H9 (cell line): ENCODE measurements around the gene METTL22. TPM values are rescaled to one million over a fixed set of nuclear protein-coding genes. Genes with fewer than 3 reads are reported as not detected.

ENCODE experiments used
- DNase-seq: peaks from one replicate; pipeline ENCODE4 v3.0.0-alpha.2; 2017
- H2AFZ ChIP-seq: one replicate; pipeline ENCODE4 v1.6.1; 2013; ENCODE audit warnings: mild to moderate bottlenecking, low read length, control low read depth, moderate library complexity
- H2AK5ac ChIP-seq: 2 replicates; pipeline ENCODE4 v1.6.1; 2013; ENCODE audit warnings: low read length, control low read depth, mixed read lengths; ENCODE audit not compliant: insufficient read length
- H2BK120ac ChIP-seq: one replicate; pipeline ENCODE4 v1.6.1; 2013; ENCODE audit warnings: low read depth, mild to moderate bottlenecking, low read length, control low read depth, inconsistent platforms; ENCODE audit not compliant: poor library complexity, severe bottlenecking
- H2BK12ac ChIP-seq: 2 replicates; pipeline ENCODE4 v1.6.1; 2013; ENCODE audit warnings: low read length, control low read depth, mixed read lengths, low read depth; ENCODE audit not compliant: insufficient read length
- H2BK15ac ChIP-seq: 2 replicates; pipeline ENCODE4 v1.6.1; 2013; ENCODE audit warnings: low read depth, low read length, control low read depth
- H2BK20ac ChIP-seq: one replicate; pipeline ENCODE4 v1.6.1; 2013; ENCODE audit warnings: low read depth, mild to moderate bottlenecking, low read length, control low read depth, inconsistent platforms; ENCODE audit not compliant: poor library complexity, severe bottlenecking
- H2BK5ac ChIP-seq: 2 replicates; pipeline ENCODE4 v1.6.1; 2013; ENCODE audit warnings: low read length, control low read depth, mixed read lengths; ENCODE audit not compliant: insufficient read length
- H3K14ac ChIP-seq: 2 replicates; pipeline ENCODE4 v1.6.1; 2013; ENCODE audit warnings: low read length, control low read depth; ENCODE audit not compliant: insufficient read depth
- H3K18ac ChIP-seq: 2 replicates; pipeline ENCODE4 v1.6.1; 2013; ENCODE audit warnings: low read depth, mild to moderate bottlenecking, mixed read lengths, low read length, control low read depth; ENCODE audit not compliant: insufficient read length
- H3K23ac ChIP-seq: 2 replicates; pipeline ENCODE4 v1.6.1; 2013; ENCODE audit warnings: low read length, control low read depth, mixed read lengths, low read depth; ENCODE audit not compliant: insufficient read length
- H3K23me2 ChIP-seq: 2 replicates; pipeline ENCODE4 v1.6.1; 2013; ENCODE audit warnings: low read depth, mild to moderate bottlenecking, mixed read lengths, low read length, control low read depth; ENCODE audit not compliant: insufficient read length, poor library complexity, severe bottlenecking
- H3K27ac ChIP-seq: 2 replicates; pipeline ENCODE4 v1.5.1; 2013; ENCODE audit warnings: low read length, control low read depth, mixed read lengths, low read depth; ENCODE audit not compliant: insufficient read length
- H3K27me3 ChIP-seq: 2 replicates; pipeline ENCODE4 v1.6.1; 2013; ENCODE audit warnings: low read length, control low read depth, inconsistent platforms; ENCODE audit not compliant: insufficient read depth
- H3K4ac ChIP-seq: 2 replicates; pipeline ENCODE4 v1.6.1; 2013; ENCODE audit warnings: low read depth, mild to moderate bottlenecking, control low read depth, inconsistent platforms, low read length, moderate library complexity
- H3K4me1 ChIP-seq: 2 replicates; pipeline ENCODE4 v1.6.1; 2013; ENCODE audit warnings: low read length, control low read depth, inconsistent platforms; ENCODE audit not compliant: insufficient read depth
- H3K4me2 ChIP-seq: 2 replicates; pipeline ENCODE4 v1.6.1; 2013; ENCODE audit warnings: low read length, control low read depth, mixed read lengths; ENCODE audit not compliant: insufficient read length, insufficient read depth
- H3K56ac ChIP-seq: 2 replicates; pipeline ENCODE4 v1.6.1; 2013; ENCODE audit warnings: low read depth, mild to moderate bottlenecking, mixed read lengths, low read length, control low read depth; ENCODE audit not compliant: insufficient read length
- H3K79me1 ChIP-seq: 2 replicates; pipeline ENCODE4 v1.6.1; 2013; ENCODE audit warnings: low read depth, mild to moderate bottlenecking, moderate library complexity, low read length, control low read depth, inconsistent platforms; ENCODE audit not compliant: insufficient read depth, poor library complexity, severe bottlenecking
- H3K79me2 ChIP-seq: 2 replicates; pipeline ENCODE4 v1.6.1; 2013; ENCODE audit warnings: low read length, control low read depth, inconsistent platforms; ENCODE audit not compliant: insufficient read depth
- H3K9ac ChIP-seq: 2 replicates; pipeline ENCODE4 v1.6.1; 2013; ENCODE audit warnings: low read length, control low read depth, mixed read lengths; ENCODE audit not compliant: insufficient read length; ENCODE audit errors: extremely low read depth
- H3K9me3 ChIP-seq: one replicate; pipeline ENCODE4 v1.6.1; 2013; ENCODE audit warnings: low read depth, low read length, inconsistent platforms; ENCODE audit not compliant: control insufficient read depth
- H3T11ph ChIP-seq: one replicate; pipeline ENCODE4 v1.6.1; 2013; ENCODE audit warnings: mild to moderate bottlenecking, low read length, control low read depth, inconsistent platforms
- H4K20me1 ChIP-seq: one replicate; pipeline ENCODE4 v1.6.1; 2013; ENCODE audit not compliant: control insufficient read depth, insufficient read length, insufficient read depth
- H4K5ac ChIP-seq: 2 replicates; pipeline ENCODE4 v1.6.1; 2013; ENCODE audit warnings: low read depth, mild to moderate bottlenecking, mixed read lengths, low read length, control low read depth; ENCODE audit not compliant: insufficient read length
- H4K8ac ChIP-seq: replicated peaks from 2 replicates; pipeline ENCODE4 v1.6.1; 2013; ENCODE audit warnings: low read length, control low read depth, mixed read lengths, low read depth; ENCODE audit not compliant: insufficient read length
- H4K91ac ChIP-seq: 2 replicates; pipeline ENCODE4 v1.6.1; 2013; ENCODE audit warnings: low read depth, mild to moderate bottlenecking, moderate library complexity, mixed read lengths, low read length, control low read depth; ENCODE audit not compliant: insufficient read length
- H3K27ac Mint-ChIP-seq, 3 experiments: 2 replicates in 2 of 3; 3 replicates in 1 of 3; pipeline ENCODE4 v1.8.0; 2020 to 2021; ENCODE audit warnings: mixed read lengths in 3 of 3, mild to moderate bottlenecking in 1 of 3, moderate library complexity in 1 of 3
- H3K27me3 Mint-ChIP-seq: 2 replicates; pipeline ENCODE4 v1.8.0; 2021; ENCODE audit warnings: low read depth, mild to moderate bottlenecking, moderate library complexity, mixed read lengths
- H3K36me3 Mint-ChIP-seq, 3 experiments: 2 replicates in 2 of 3; 3 replicates in 1 of 3; pipeline ENCODE4 v1.8.0; 2020 to 2021; ENCODE audit warnings: low read depth in 3 of 3, mixed read lengths in 3 of 3; ENCODE audit not compliant: insufficient read depth in 1 of 3
- H3K4me1 Mint-ChIP-seq, 2 experiments: 2 replicates each; pipeline ENCODE4 v1.8.0; 2020; ENCODE audit warnings: mixed read lengths in 2 of 2
- H3K4me3 Mint-ChIP-seq, 2 experiments: 2 replicates in 1 of 2; 3 replicates in 1 of 2; pipeline ENCODE4 v1.8.0; 2020 to 2021; ENCODE audit warnings: mild to moderate bottlenecking in 2 of 2, mixed read lengths in 2 of 2, moderate library complexity in 1 of 2
- H3K9me3 Mint-ChIP-seq, 2 experiments: 2 replicates in 1 of 2; 3 replicates in 1 of 2; pipeline ENCODE4 v1.8.0; 2020; ENCODE audit warnings: mild to moderate bottlenecking in 2 of 2, mixed read lengths in 2 of 2, moderate library complexity in 1 of 2
- WGBS: extraction: QIAGEN DNeasy Blood & Tissue Kit; methylation state at CpG from one replicate; pipeline ENCODE4 v1.1.7; 2013; ENCODE audit warnings: missing lambda C conversion rate, low lambda C conversion rate, mixed read lengths; ENCODE audit not compliant: insufficient read length; ENCODE audit errors: extremely low coverage; 5-methylcytosine and 5-hydroxymethylcytosine counted together
- total RNA-seq: library from RNA; stranded (reverse); gene quantifications from 2 replicates; pipeline ENCODE4 v1.2.1, GENCODE V29; 2021
- TF ChIP-seq, protein P1 (sequence below): fragments of 200-600 bp; sonication (generic); conservative IDR thresholded peaks from 3 replicates; pipeline ENCODE4 v1.8.0; 2021; ENCODE audit warnings: antibody characterized with exemption, mild to moderate bottlenecking

Gene METTL22
- total RNA-seq, 1 experiment from 2014 or later: 51.9 TPM

DNA sequence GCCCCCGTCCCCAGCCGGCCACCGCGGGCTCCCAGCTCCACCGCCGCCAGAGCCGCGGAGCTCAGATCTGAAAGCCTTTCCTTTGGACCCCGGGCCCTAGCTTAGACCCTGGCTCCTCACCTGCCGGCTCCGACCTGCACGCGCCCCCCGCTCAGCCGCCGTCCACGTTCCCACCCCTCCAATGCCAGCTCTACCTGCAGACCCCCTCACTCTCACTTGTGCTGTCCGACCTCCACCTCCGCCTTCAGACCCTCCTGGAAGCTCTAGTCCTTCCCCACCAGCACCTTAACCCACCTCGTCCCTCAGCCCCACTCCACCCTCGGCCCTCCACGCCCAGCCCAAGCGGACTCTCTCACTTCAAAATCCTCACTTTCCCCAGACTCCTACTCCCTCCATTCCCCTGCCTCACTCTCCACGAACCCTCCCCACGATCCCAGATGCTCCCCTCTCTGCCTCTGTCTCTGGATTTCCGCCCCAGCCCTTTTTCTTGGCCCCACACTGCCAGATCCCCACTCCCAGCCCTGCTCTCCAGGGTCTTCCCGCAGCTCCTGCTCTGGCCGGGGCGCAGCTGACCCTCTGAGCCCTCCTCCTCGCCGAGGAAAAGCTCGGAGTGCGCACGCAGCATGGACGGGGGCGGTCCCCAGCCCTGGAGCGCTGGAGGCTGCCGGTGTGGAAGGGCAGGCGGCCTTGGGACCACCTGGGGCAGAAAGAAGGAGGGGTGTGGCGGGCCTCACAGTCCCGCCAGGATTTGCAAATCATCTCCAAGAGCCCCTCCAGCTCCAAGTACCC, 31.4 kb upstream of the METTL22 start, which contains the start of gene TMEM114:
TMEM114 (minus strand) TSS at position 612 of the 789 bp plus-strand sequence. CDS start 673 bp downstream, outside the sequence.
- Mint-ChIP-seq H3K36me3 (no peaks in the 10 kb centered on the region), H3K27me3 (peaks cover 23% of the 10 kb centered on the region), H3K4me3 (no peak within 1 kb of the TSS; a peak in 4 of 5 replicates), H3K4me1 (peaks cover 11 to 12% of the 10 kb centered on the region in 2 experiments), H3K27ac (no peak within 1 kb of the TSS), H3K9me3 (no peaks in the 10 kb centered on the region)
- H3K23ac ChIP-seq: no peak within 1 kb of the TSS
- no peak within 1 kb of the TSS for H4K91ac ChIP-seq
- peaks cover 23% of the 10 kb centered on the region; the same call in 1 of the 2 replicates for H3K27me3 ChIP-seq
- H3K4me1 ChIP-seq: no peaks in the 10 kb centered on the region
- no peaks in the 10 kb centered on the region for H3K79me1 ChIP-seq
- H3K4ac ChIP-seq: no peak within 1 kb of the TSS
- H2BK5ac ChIP-seq: no peak within 1 kb of the TSS
- H3K14ac ChIP-seq: peak within 1 kb of the TSS; percentile 74
- no peak within 1 kb of the TSS for H2AFZ ChIP-seq
- H2BK15ac ChIP-seq: no peak within 1 kb of the TSS
- TF ChIP-seq, protein P1, sequence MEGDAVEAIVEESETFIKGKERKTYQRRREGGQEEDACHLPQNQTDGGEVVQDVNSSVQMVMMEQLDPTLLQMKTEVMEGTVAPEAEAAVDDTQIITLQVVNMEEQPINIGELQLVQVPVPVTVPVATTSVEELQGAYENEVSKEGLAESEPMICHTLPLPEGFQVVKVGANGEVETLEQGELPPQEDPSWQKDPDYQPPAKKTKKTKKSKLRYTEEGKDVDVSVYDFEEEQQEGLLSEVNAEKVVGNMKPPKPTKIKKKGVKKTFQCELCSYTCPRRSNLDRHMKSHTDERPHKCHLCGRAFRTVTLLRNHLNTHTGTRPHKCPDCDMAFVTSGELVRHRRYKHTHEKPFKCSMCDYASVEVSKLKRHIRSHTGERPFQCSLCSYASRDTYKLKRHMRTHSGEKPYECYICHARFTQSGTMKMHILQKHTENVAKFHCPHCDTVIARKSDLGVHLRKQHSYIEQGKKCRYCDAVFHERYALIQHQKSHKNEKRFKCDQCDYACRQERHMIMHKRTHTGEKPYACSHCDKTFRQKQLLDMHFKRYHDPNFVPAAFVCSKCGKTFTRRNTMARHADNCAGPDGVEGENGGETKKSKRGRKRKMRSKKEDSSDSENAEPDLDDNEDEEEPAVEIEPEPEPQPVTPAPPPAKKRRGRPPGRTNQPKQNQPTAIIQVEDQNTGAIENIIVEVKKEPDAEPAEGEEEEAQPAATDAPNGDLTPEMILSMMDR: no peak
- WGBS: no CpG with 5 or more reads among the region's 41 CpGs
- peak; percentile 54 for DNase-seq
- H4K5ac ChIP-seq: no peak within 1 kb of the TSS
- no peak within 1 kb of the TSS for H4K8ac ChIP-seq
- H3K9ac ChIP-seq: no peak within 1 kb of the TSS
- no peak within 1 kb of the TSS for H3T11ph ChIP-seq
- H3K4me2 ChIP-seq: peak within 1 kb of the TSS; percentile 84
- no peak within 1 kb of the TSS for H2AK5ac ChIP-seq
- H3K27ac ChIP-seq: no peak within 1 kb of the TSS
- peaks cover 16% of the 10 kb centered on the region for H3K23me2 ChIP-seq
- H2BK20ac ChIP-seq: no peak within 1 kb of the TSS
- no peak within 1 kb of the TSS for H3K18ac ChIP-seq
- no peaks in the 10 kb centered on the region for H4K20me1 ChIP-seq
- no peak within 1 kb of the TSS for H2BK120ac ChIP-seq
- no peaks in the 10 kb centered on the region for H3K79me2 ChIP-seq
- no peak within 1 kb of the TSS for H2BK12ac ChIP-seq
- no peaks in the 10 kb centered on the region for H3K9me3 ChIP-seq
- H3K56ac ChIP-seq: no peak within 1 kb of the TSS
